SK-N-SH treated with all-trans-retinoic acid at 6 μM for 48 hours (cell line): Measurements from ENCODE around the gene NLRP1.
A peak's percentile ranks its signal among the peaks of the same experiment; 100 is the strongest.

Experiments
- ATAC-seq: fragments of 200-7000 bp; cut with Tn5 transposase; 3 replicates; pipeline ENCODE4 v1.9.1; 2020; ENCODE audit warnings: mild to moderate bottlenecking, moderate library complexity
- BACH2 ChIP-seq: fragments of 250-450 bp; sonication (Bioruptor Pico); IDR thresholded peaks from 2 replicates; pipeline ENCODE4 v1.9.0; 2021; ENCODE audit warnings: mild to moderate bottlenecking, borderline replicate concordance
- CREB5 ChIP-seq: fragments of 250-450 bp; sonication (Bioruptor Pico); IDR thresholded peaks from 2 replicates; pipeline ENCODE4 v1.5.1; 2020; ENCODE audit warnings: low read depth, mild to moderate bottlenecking, moderate library complexity
- CSDC2 ChIP-seq: fragments of 250-450 bp; sonication (Bioruptor Pico); IDR thresholded peaks from 2 replicates; pipeline ENCODE4 v1.5.0; 2020; ENCODE audit warnings: mild to moderate bottlenecking, moderate library complexity
- CSRNP3 ChIP-seq: fragments of 250-450 bp; sonication (Bioruptor Pico); IDR thresholded peaks from 2 replicates; pipeline ENCODE4 v1.5.1; 2021; ENCODE audit warnings: mild to moderate bottlenecking, moderate library complexity
- GLIS3 ChIP-seq: fragments of 250-450 bp; sonication (Bioruptor Pico); IDR thresholded peaks from 2 replicates; pipeline ENCODE4 v1.5.0; 2020; ENCODE audit warnings: mild to moderate bottlenecking, moderate library complexity
- OSR1 ChIP-seq: fragments of 250-450 bp; sonication (Bioruptor Pico); IDR thresholded peaks from 2 replicates; pipeline ENCODE4 v1.8.0; 2022; ENCODE audit warnings: moderate library complexity, mild to moderate bottlenecking, inconsistent platforms
- POU6F1 ChIP-seq: fragments of 250-450 bp; sonication (Bioruptor Pico); IDR thresholded peaks from 2 replicates; pipeline ENCODE4 v1.8.0; 2021; ENCODE audit warnings: low read depth, mild to moderate bottlenecking, moderate library complexity, borderline replicate concordance
- RARB ChIP-seq: fragments of 250-450 bp; sonication (Bioruptor Pico); IDR thresholded peaks from 2 replicates; pipeline ENCODE4 v1.8.0; 2021; ENCODE audit warnings: mild to moderate bottlenecking, moderate library complexity
- SNAI2 ChIP-seq: fragments of 250-450 bp; sonication (Bioruptor Pico); IDR thresholded peaks from 2 replicates; pipeline ENCODE4 v1.5.0; 2020; ENCODE audit warnings: mild to moderate bottlenecking, moderate library complexity
- TOX ChIP-seq: fragments of 250-450 bp; sonication (Bioruptor Pico); IDR thresholded peaks from 2 replicates; pipeline ENCODE4 v1.8.0; 2021; ENCODE audit warnings: mild to moderate bottlenecking, moderate library complexity, borderline replicate concordance
- TSHZ2 ChIP-seq: fragments of 250-450 bp; sonication (Bioruptor Pico); IDR thresholded peaks from 2 replicates; pipeline ENCODE4 v1.5.0; 2020; ENCODE audit warnings: mild to moderate bottlenecking, moderate library complexity
- ZC3H10 ChIP-seq: fragments of 250-450 bp; sonication (Bioruptor Pico); IDR thresholded peaks from 2 replicates; pipeline ENCODE4 v1.5.1; 2021; ENCODE audit warnings: mild to moderate bottlenecking, moderate library complexity
- ZFP3 ChIP-seq: fragments of 250-450 bp; sonication (Bioruptor Pico); IDR thresholded peaks from 2 replicates; pipeline ENCODE4 v1.5.0; 2020; ENCODE audit warnings: mild to moderate bottlenecking, moderate library complexity
- ZFP30 ChIP-seq: fragments of 450-650 bp; formaldehyde crosslinking; IDR thresholded peaks from 2 replicates; pipeline ENCODE4 v1.5.0; 2022; ENCODE audit warnings: mild to moderate bottlenecking, moderate library complexity
- ZNF70 ChIP-seq: fragments of 450-650 bp; formaldehyde crosslinking; IDR thresholded peaks from 2 replicates; pipeline ENCODE4 v1.5.0; 2020; ENCODE audit warnings: mild to moderate bottlenecking, moderate library complexity

NLRP1 gene

GRCh38 chr17:5628262-5628661 is 44.0 kb upstream of the NLRP1 start:
- ATAC-seq = no peak
- TF ChIP-seq BACH2 (CRISPR knock-in tag) (no peak), ZFP3 (CRISPR knock-in tag) (peak; percentile 87), SNAI2 (CRISPR knock-in tag) (no peak), TOX (no peak)

GRCh38 chr17:5624211-5624610 is 39.9 kb upstream of the NLRP1 start:
- ATAC-seq = no peak
- no peak for TF ChIP-seq ZC3H10 (CRISPR knock-in tag)
- TF ChIP-seq ZFP30 = no peak
- TF ChIP-seq TOX = no peak
- no peak for TF ChIP-seq ZFP3 (CRISPR knock-in tag)
- TF ChIP-seq CREB5 (CRISPR knock-in tag) = no peak
- no peak for TF ChIP-seq ZNF70
- no peak for TF ChIP-seq OSR1 (CRISPR knock-in tag)
- TF ChIP-seq SNAI2 (CRISPR knock-in tag) = no peak
- TF ChIP-seq GLIS3 = no peak
- no peak for TF ChIP-seq TSHZ2 (CRISPR knock-in tag)
- no peak for TF ChIP-seq BACH2 (CRISPR knock-in tag)
- no peak for TF ChIP-seq POU6F1
- no peak for TF ChIP-seq CSDC2
- TF ChIP-seq CSRNP3 (CRISPR knock-in tag) = no peak
- no peak for TF ChIP-seq RARB (CRISPR knock-in tag)

- no peak for ATAC-seq
- no peak for TF ChIP-seq TSHZ2 (CRISPR knock-in tag)
These were observed 37.4 kb upstream of the NLRP1 start for GRCh38 chr17:5621729-5622128.

- TF ChIP-seq SNAI2 (CRISPR knock-in tag) (no peak), CSDC2 (no peak), POU6F1 (no peak)
- no peak for ATAC-seq
These were observed 36.7 kb upstream of the NLRP1 start for GRCh38 chr17:5621026-5621425.
